OCI-LY1 (cell line): ENCODE data around the gene IL15.

ENCODE experiments used
- CTCF ChIP-seq: fragments of 200-600 bp; sonication (generic), shearing (Covaris generic); IDR thresholded peaks from 2 replicates; pipeline ENCODE4 v1.5.1; 2017; ENCODE audit warnings: mild to moderate bottlenecking, antibody characterized with exemption, low read length, moderate library complexity, mixed read lengths
- EZH2 ChIP-seq: fragments of 200-600 bp; sonication (generic), shearing (Covaris generic); IDR thresholded peaks from 2 replicates; pipeline ENCODE4 v1.8.0; 2017; ENCODE audit warnings: borderline replicate concordance, mixed run types, mild to moderate bottlenecking, antibody characterized with exemption, low read length, moderate library complexity, mixed read lengths

GRCh38 chr4:141724646-141725045, 88.3 kb downstream of the IL15 start:
- no peak for TF ChIP-seq CTCF
- TF ChIP-seq EZH2 = no peak
